ENCODE measurements around the gene OR8A1.

The OR8A1 gene

GRCh38 chr11:124577716-124578427 lies 8.1 kb downstream of the OR8A1 start:
- TF ChIP-seq CTCF (IDR thresholded peaks at IDR 0.05; ENCODE audit: insufficient read depth, low read depth, low read length, missing control alignments), result no peak
- H3K4me3 ChIP-seq (ENCODE audit: low read depth, low read length), result no peak overlapping the region
- no peak for DNase-seq (ENCODE audit: low read depth)

GRCh38 chr11:124578761-124579160 lies 9.0 kb downstream of the OR8A1 start:
- no peak for TF ChIP-seq CTCF (IDR thresholded peaks at IDR 0.05; ENCODE audit: insufficient read depth, low read depth, low read length, missing control alignments)
- DNase-seq (ENCODE audit: low read depth), result no peak

GRCh38 chr11:124581817-124582216 lies 12.0 kb downstream of the OR8A1 start:
- no peak for DNase-seq (ENCODE audit: low read depth)
- no peak for TF ChIP-seq CTCF (IDR thresholded peaks at IDR 0.05; ENCODE audit: insufficient read depth, low read depth, low read length, missing control alignments)
- H3K4me3 ChIP-seq (ENCODE audit: low read depth, low read length), result no peak overlapping the region

More at GRCh38 chr11:124578761-124579160, 9.0 kb downstream of the OR8A1 start:
- H3K4me3 ChIP-seq (ENCODE audit: low read depth, low read length), result no peak overlapping the region

- H3K4me3 ChIP-seq (ENCODE audit: low read depth, low read length), result no peak overlapping the region
- no peak for TF ChIP-seq CTCF (IDR thresholded peaks at IDR 0.05; ENCODE audit: insufficient read depth, low read depth, low read length, missing control alignments)
- DNase-seq (ENCODE audit: low read depth), result no peak
Measured at GRCh38 chr11:124582565-124582964, 12.8 kb downstream of the OR8A1 start.

- H3K4me3 ChIP-seq (ENCODE audit: low read depth, low read length), result no peak overlapping the region
- TF ChIP-seq CTCF (IDR thresholded peaks at IDR 0.05; ENCODE audit: insufficient read depth, low read depth, low read length, missing control alignments), result no peak
- no peak for DNase-seq (ENCODE audit: low read depth)
Measured at GRCh38 chr11:124583781-124584180, 14.0 kb downstream of the OR8A1 start.

- TF ChIP-seq CTCF (IDR thresholded peaks at IDR 0.05; ENCODE audit: insufficient read depth, low read depth, low read length, missing control alignments), result no peak
- no peak for DNase-seq (ENCODE audit: low read depth)
- no peak overlapping the region for H3K4me3 ChIP-seq (ENCODE audit: low read depth, low read length)
Measured at GRCh38 chr11:124584681-124585372, 15.0 kb downstream of the OR8A1 start.
